Thyroid gland (tissue), 4 donors: ENCODE results near the gene RFC1. TPM values are rescaled to one million over a fixed set of nuclear protein-coding genes. Genes with fewer than 3 reads are reported as not detected.

Experiments used
- DNase-seq, 2 donors: peaks; one replicate each; pipeline ENCODE4 v3.0.0-alpha.2; 2019
- H3K27ac ChIP-seq, 3 donors: fragments of 200-600 bp; sonication (generic); 1 replicate in 2 of 3; 2 replicates in 1 of 3; pipeline ENCODE4 v1.5.1; 2016 to 2019; ENCODE audit warnings: mild to moderate bottlenecking in 1 of 3, moderate library complexity in 1 of 3
- H3K27me3 ChIP-seq: fragments of 200-600 bp; sonication (generic); one replicate; pipeline ENCODE4 v1.5.1; 2019
- H3K36me3 ChIP-seq, 2 donors: fragments of 200-600 bp; sonication (generic); one replicate each; pipeline ENCODE4 v1.5.1; 2016 to 2019
- H3K4me1 ChIP-seq, 2 donors: fragments of 200-600 bp; sonication (generic); one replicate each; pipeline ENCODE4 v1.5.1; 2017 to 2019
- H3K4me3 ChIP-seq, 3 donors: fragments of 200-600 bp; sonication (generic); replicated peaks in 1 of 3; 1 replicate in 2 of 3; 2 replicates in 1 of 3; pipeline ENCODE4 v1.5.1; 2016; ENCODE audit warnings: mild to moderate bottlenecking in 1 of 3
- H3K9me3 ChIP-seq: fragments of 200-600 bp; sonication (generic); one replicate; pipeline ENCODE4 v1.5.1; 2017
- CTCF ChIP-seq, 6 experiments: fragments of 200-600 bp in 3 of 6; fragments of 450-650 bp in 3 of 6; sonication (generic) in 3 of 6; IDR thresholded peaks; one replicate each; pipeline ENCODE4 v1.5.1; 2016 to 2019; ENCODE audit warnings: antibody characterized with exemption in 6 of 6, mild to moderate bottlenecking in 2 of 6, inconsistent platforms in 1 of 6, moderate library complexity in 1 of 6
- POLR2A ChIP-seq, 2 donors: fragments of 450-650 bp; IDR thresholded peaks; one replicate each; pipeline ENCODE4 v1.6.1; 2017; ENCODE audit warnings: antibody characterized with exemption in 2 of 2, mild to moderate bottlenecking in 2 of 2, moderate library complexity in 1 of 2
- WGBS, 2 donors: methylation state at CpG; one replicate each; pipeline ENCODE4 v1.1.5; 2017; 5-methylcytosine and 5-hydroxymethylcytosine counted together
- intact Hi-C: fragments of 100-400 bp; cut with DNase I; formaldehyde crosslinking; loops from one replicate; pipeline ENCODE4 v1.15.1; 2023
- microRNA-seq: library from miRNA; unstranded; fragments of <30 nt; microRNA quantifications from one replicate; pipeline ENCODE4, GENCODE V29; 2016
- small RNA-seq: library from RNA; depleted of rRNA; stranded (forward); fragments of <200 nt; gene quantifications from one replicate; pipeline ENCODE3, GENCODE V24; 2016
- total RNA-seq, 4 donors: library from RNA; depleted of rRNA; stranded (reverse); fragments of >200 nt; gene quantifications; one replicate each; pipeline ENCODE4 v1.2.3, GENCODE V29; 2016

Gene RFC1
- total RNA-seq, 4 donors from 2014 or later = 38.0 to 65.2 (median 46.0) TPM

- Histone ChIP-seq H3K27ac (no peak overlapping the region), H3K4me1 (no peaks in the 10 kb centered on the region), H3K9me3 (no peaks in the 10 kb centered on the region), H3K4me3 (no peak overlapping the region), H3K27me3 (no peaks in the 10 kb centered on the region), H3K36me3 (peaks cover 4 to 16% of the 10 kb centered on the region in 2 donors)
- WGBS, 2 donors = 95 to 97% methylated on average over 4 of the region's 4 CpGs
- intact Hi-C loops = no loop called here
- DNase-seq = no peak
- TF ChIP-seq CTCF (IDR thresholded peaks at IDR 0.05) = no peak
- no peak for TF ChIP-seq POLR2A (IDR thresholded peaks at IDR 0.05)
Measured at GRCh38 chr4:39259571-39260330, 106.4 kb downstream of the RFC1 start.

GRCh38 chr4:39256436-39256835 is 109.7 kb downstream of the RFC1 start:
- no peak for TF ChIP-seq CTCF (IDR thresholded peaks at IDR 0.05)
- H3K4me1 ChIP-seq = no peaks in the 10 kb centered on the region
- H3K9me3 ChIP-seq = no peaks in the 10 kb centered on the region
- no peak overlapping the region for H3K4me3 ChIP-seq
- H3K27ac ChIP-seq = no peak overlapping the region
- 83 to 86% methylated on average over 2 of the region's 2 CpGs for WGBS, 2 donors
- DNase-seq = no peak
- peaks cover 8 to 19% of the 10 kb centered on the region in 2 donors for H3K36me3 ChIP-seq
- H3K27me3 ChIP-seq = no peaks in the 10 kb centered on the region
- intact Hi-C loops = no loop called here

GRCh38 chr4:39255871-39256270 is 110.3 kb downstream of the RFC1 start:
- no peaks in the 10 kb centered on the region for H3K4me1 ChIP-seq
- intact Hi-C loops = no loop called here
- 80% methylated on average over 5 of the region's 5 CpGs for WGBS, 2 donors
- no peak for TF ChIP-seq CTCF (IDR thresholded peaks at IDR 0.05)
- no peak for TF ChIP-seq POLR2A (IDR thresholded peaks at IDR 0.05)
- no peak overlapping the region for H3K4me3 ChIP-seq
- no peak for DNase-seq
- no peak overlapping the region for H3K27ac ChIP-seq
- H3K27me3 ChIP-seq = no peaks in the 10 kb centered on the region
- no peaks in the 10 kb centered on the region for H3K9me3 ChIP-seq
- H3K36me3 ChIP-seq = peaks cover 8 to 19% of the 10 kb centered on the region in 2 donors

GRCh38 chr4:39255266-39255665 is 110.9 kb downstream of the RFC1 start:
- no peaks in the 10 kb centered on the region for H3K27me3 ChIP-seq
- 56 to 61% methylated on average over 2 of the region's 2 CpGs for WGBS, 2 donors
- DNase-seq = no peak
- H3K27ac ChIP-seq = no peak overlapping the region
- no peaks in the 10 kb centered on the region for H3K4me1 ChIP-seq
- intact Hi-C loops = no loop called here
- H3K9me3 ChIP-seq = no peaks in the 10 kb centered on the region
- H3K36me3 ChIP-seq = peaks cover 8 to 19% of the 10 kb centered on the region in 2 donors
- TF ChIP-seq CTCF (IDR thresholded peaks at IDR 0.05) = no peak
- TF ChIP-seq POLR2A (IDR thresholded peaks at IDR 0.05) = no peak
- no peak overlapping the region for H3K4me3 ChIP-seq

- DNase-seq = no peak
- Histone ChIP-seq H3K9me3 (no peaks in the 10 kb centered on the region), H3K4me1 (no peaks in the 10 kb centered on the region), H3K27ac (no peak overlapping the region), H3K36me3 (peaks cover 13 to 20% of the 10 kb centered on the region in 2 donors), H3K27me3 (no peaks in the 10 kb centered on the region), H3K4me3 (no peak overlapping the region)
- TF ChIP-seq POLR2A (IDR thresholded peaks at IDR 0.05) = no peak
- WGBS, 2 donors = 97 to 99% methylated on average over 3 of the region's 3 CpGs
- intact Hi-C loops = no loop called here
Measured at GRCh38 chr4:39243462-39243861, 122.7 kb downstream of the RFC1 start.

Small RNAs within 50 kb of the gene (microRNA-seq; reads per million reads assigned to microRNA genes)
- not detected for gene MIR5591

Small RNAs within 50 kb of the gene (small RNA-seq; reads per million reads assigned to genes)
- not detected for gene MIR5591
- not detected for gene RNU6-32P
- gene RNU6-887P = not detected

Other genes starting within 250 kb of the RFC1 start
- 10 to 100 TPM; 62.9 to 92.9 (median 82.0) TPM for gene WDR19, start 183.8 kb downstream of the RFC1 start, total RNA-seq
- gene KLB, start 40.6 kb upstream of the RFC1 start, total RNA-seq = under 1 TPM in 2 of 4 donors, not detected in 2; 0.20 to 0.27 TPM
- 1,000 to 10,000 TPM; 1,178 to 4,608 (median 3,940) TPM for gene RPL9, start 92.6 kb upstream of the RFC1 start, total RNA-seq
- gene LIAS, start 92.7 kb upstream of the RFC1 start, total RNA-seq = 10 to 100 TPM; 10.7 to 18.9 (median 15.5) TPM
- 10 to 100 TPM; 40.1 to 58.7 (median 48.1) TPM for gene UGDH, start 161.1 kb upstream of the RFC1 start, total RNA-seq